H9 (cell line): ENCODE results near the gene KCNV2. TPM values are rescaled to one million over a fixed set of nuclear protein-coding genes. Genes with fewer than 3 reads are reported as not detected.

Experiments used
- DNase-seq: peaks from one replicate; pipeline ENCODE4 v3.0.0-alpha.2; 2017
- H2AFZ ChIP-seq: one replicate; pipeline ENCODE4 v1.6.1; 2013; ENCODE audit warnings: mild to moderate bottlenecking, low read length, control low read depth, moderate library complexity
- H2AK5ac ChIP-seq: 2 replicates; pipeline ENCODE4 v1.6.1; 2013; ENCODE audit warnings: low read length, control low read depth, mixed read lengths; ENCODE audit not compliant: insufficient read length
- H2BK120ac ChIP-seq: one replicate; pipeline ENCODE4 v1.6.1; 2013; ENCODE audit warnings: low read depth, mild to moderate bottlenecking, low read length, control low read depth, inconsistent platforms; ENCODE audit not compliant: poor library complexity, severe bottlenecking
- H2BK12ac ChIP-seq: 2 replicates; pipeline ENCODE4 v1.6.1; 2013; ENCODE audit warnings: low read length, control low read depth, mixed read lengths, low read depth; ENCODE audit not compliant: insufficient read length
- H2BK15ac ChIP-seq: 2 replicates; pipeline ENCODE4 v1.6.1; 2013; ENCODE audit warnings: low read depth, low read length, control low read depth
- H2BK20ac ChIP-seq: one replicate; pipeline ENCODE4 v1.6.1; 2013; ENCODE audit warnings: low read depth, mild to moderate bottlenecking, low read length, control low read depth, inconsistent platforms; ENCODE audit not compliant: poor library complexity, severe bottlenecking
- H2BK5ac ChIP-seq: 2 replicates; pipeline ENCODE4 v1.6.1; 2013; ENCODE audit warnings: low read length, control low read depth, mixed read lengths; ENCODE audit not compliant: insufficient read length
- H3K14ac ChIP-seq: 2 replicates; pipeline ENCODE4 v1.6.1; 2013; ENCODE audit warnings: low read length, control low read depth; ENCODE audit not compliant: insufficient read depth
- H3K18ac ChIP-seq: 2 replicates; pipeline ENCODE4 v1.6.1; 2013; ENCODE audit warnings: low read depth, mild to moderate bottlenecking, mixed read lengths, low read length, control low read depth; ENCODE audit not compliant: insufficient read length
- H3K23ac ChIP-seq: 2 replicates; pipeline ENCODE4 v1.6.1; 2013; ENCODE audit warnings: low read length, control low read depth, mixed read lengths, low read depth; ENCODE audit not compliant: insufficient read length
- H3K23me2 ChIP-seq: 2 replicates; pipeline ENCODE4 v1.6.1; 2013; ENCODE audit warnings: low read depth, mild to moderate bottlenecking, mixed read lengths, low read length, control low read depth; ENCODE audit not compliant: insufficient read length, poor library complexity, severe bottlenecking
- H3K27ac ChIP-seq: 2 replicates; pipeline ENCODE4 v1.5.1; 2013; ENCODE audit warnings: low read length, control low read depth, mixed read lengths, low read depth; ENCODE audit not compliant: insufficient read length
- H3K27me3 ChIP-seq: 2 replicates; pipeline ENCODE4 v1.6.1; 2013; ENCODE audit warnings: low read length, control low read depth, inconsistent platforms; ENCODE audit not compliant: insufficient read depth
- H3K4ac ChIP-seq: 2 replicates; pipeline ENCODE4 v1.6.1; 2013; ENCODE audit warnings: low read depth, mild to moderate bottlenecking, control low read depth, inconsistent platforms, low read length, moderate library complexity
- H3K4me1 ChIP-seq: 2 replicates; pipeline ENCODE4 v1.6.1; 2013; ENCODE audit warnings: low read length, control low read depth, inconsistent platforms; ENCODE audit not compliant: insufficient read depth
- H3K4me2 ChIP-seq: 2 replicates; pipeline ENCODE4 v1.6.1; 2013; ENCODE audit warnings: low read length, control low read depth, mixed read lengths; ENCODE audit not compliant: insufficient read length, insufficient read depth
- H3K56ac ChIP-seq: 2 replicates; pipeline ENCODE4 v1.6.1; 2013; ENCODE audit warnings: low read depth, mild to moderate bottlenecking, mixed read lengths, low read length, control low read depth; ENCODE audit not compliant: insufficient read length
- H3K79me1 ChIP-seq: 2 replicates; pipeline ENCODE4 v1.6.1; 2013; ENCODE audit warnings: low read depth, mild to moderate bottlenecking, moderate library complexity, low read length, control low read depth, inconsistent platforms; ENCODE audit not compliant: insufficient read depth, poor library complexity, severe bottlenecking
- H3K79me2 ChIP-seq: 2 replicates; pipeline ENCODE4 v1.6.1; 2013; ENCODE audit warnings: low read length, control low read depth, inconsistent platforms; ENCODE audit not compliant: insufficient read depth
- H3K9ac ChIP-seq: 2 replicates; pipeline ENCODE4 v1.6.1; 2013; ENCODE audit warnings: low read length, control low read depth, mixed read lengths; ENCODE audit not compliant: insufficient read length; ENCODE audit errors: extremely low read depth
- H3K9me3 ChIP-seq: one replicate; pipeline ENCODE4 v1.6.1; 2013; ENCODE audit warnings: low read depth, low read length, inconsistent platforms; ENCODE audit not compliant: control insufficient read depth
- H3T11ph ChIP-seq: one replicate; pipeline ENCODE4 v1.6.1; 2013; ENCODE audit warnings: mild to moderate bottlenecking, low read length, control low read depth, inconsistent platforms
- H4K20me1 ChIP-seq: one replicate; pipeline ENCODE4 v1.6.1; 2013; ENCODE audit not compliant: control insufficient read depth, insufficient read length, insufficient read depth
- H4K5ac ChIP-seq: 2 replicates; pipeline ENCODE4 v1.6.1; 2013; ENCODE audit warnings: low read depth, mild to moderate bottlenecking, mixed read lengths, low read length, control low read depth; ENCODE audit not compliant: insufficient read length
- H4K8ac ChIP-seq: replicated peaks from 2 replicates; pipeline ENCODE4 v1.6.1; 2013; ENCODE audit warnings: low read length, control low read depth, mixed read lengths, low read depth; ENCODE audit not compliant: insufficient read length
- H4K91ac ChIP-seq: 2 replicates; pipeline ENCODE4 v1.6.1; 2013; ENCODE audit warnings: low read depth, mild to moderate bottlenecking, moderate library complexity, mixed read lengths, low read length, control low read depth; ENCODE audit not compliant: insufficient read length
- H3K27ac Mint-ChIP-seq, 3 experiments: 2 replicates in 2 of 3; 3 replicates in 1 of 3; pipeline ENCODE4 v1.8.0; 2020 to 2021; ENCODE audit warnings: mixed read lengths in 3 of 3, mild to moderate bottlenecking in 1 of 3, moderate library complexity in 1 of 3
- H3K27me3 Mint-ChIP-seq: 2 replicates; pipeline ENCODE4 v1.8.0; 2021; ENCODE audit warnings: low read depth, mild to moderate bottlenecking, moderate library complexity, mixed read lengths
- H3K36me3 Mint-ChIP-seq, 3 experiments: 2 replicates in 2 of 3; 3 replicates in 1 of 3; pipeline ENCODE4 v1.8.0; 2020 to 2021; ENCODE audit warnings: low read depth in 3 of 3, mixed read lengths in 3 of 3; ENCODE audit not compliant: insufficient read depth in 1 of 3
- H3K4me1 Mint-ChIP-seq, 2 experiments: 2 replicates each; pipeline ENCODE4 v1.8.0; 2020; ENCODE audit warnings: mixed read lengths in 2 of 2
- H3K4me3 Mint-ChIP-seq, 2 experiments: 2 replicates in 1 of 2; 3 replicates in 1 of 2; pipeline ENCODE4 v1.8.0; 2020 to 2021; ENCODE audit warnings: mild to moderate bottlenecking in 2 of 2, mixed read lengths in 2 of 2, moderate library complexity in 1 of 2
- H3K9me3 Mint-ChIP-seq, 2 experiments: 2 replicates in 1 of 2; 3 replicates in 1 of 2; pipeline ENCODE4 v1.8.0; 2020; ENCODE audit warnings: mild to moderate bottlenecking in 2 of 2, mixed read lengths in 2 of 2, moderate library complexity in 1 of 2
- WGBS: extraction: QIAGEN DNeasy Blood & Tissue Kit; methylation state at CpG from one replicate; pipeline ENCODE4 v1.1.7; 2013; ENCODE audit warnings: missing lambda C conversion rate, low lambda C conversion rate, mixed read lengths; ENCODE audit not compliant: insufficient read length; ENCODE audit errors: extremely low coverage; 5-methylcytosine and 5-hydroxymethylcytosine counted together
- total RNA-seq: library from RNA; stranded (reverse); gene quantifications from 2 replicates; pipeline ENCODE4 v1.2.1, GENCODE V29; 2021
- TF ChIP-seq, protein P1 (sequence below): fragments of 200-600 bp; sonication (generic); conservative IDR thresholded peaks from 3 replicates; pipeline ENCODE4 v1.8.0; 2021; ENCODE audit warnings: antibody characterized with exemption, mild to moderate bottlenecking

KCNV2 gene
- total RNA-seq, 1 experiment from 2014 or later, result not detected

DNA sequence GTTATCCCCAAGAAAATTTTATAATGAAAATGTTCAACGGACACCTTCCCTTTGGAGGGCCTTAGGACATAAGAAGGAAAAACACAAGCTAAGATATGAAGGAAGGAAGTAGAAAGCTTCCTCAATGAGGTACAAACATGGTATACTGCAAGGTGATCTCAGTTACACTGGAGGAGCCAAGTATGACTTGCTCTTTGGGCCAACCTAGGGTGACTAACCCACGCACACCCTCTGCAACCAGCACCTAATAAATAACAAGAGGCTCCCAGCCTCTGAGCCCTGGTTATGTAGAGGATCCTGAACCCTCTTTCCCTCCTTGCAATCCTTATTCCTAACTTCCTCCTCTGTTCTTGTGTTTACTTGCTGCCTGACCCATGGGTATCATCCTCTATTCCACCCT lies 38.3 kb upstream of the KCNV2 start:
- Histone ChIP-seq H3K56ac (no peak overlapping the region), H2BK15ac (no peak overlapping the region), H3K79me1 (no peaks in the 10 kb centered on the region), H3K9me3 (no peaks in the 10 kb centered on the region), H3K4me1 (peaks cover 4% of the 10 kb centered on the region; the same call in 1 of the 2 replicates), H2BK12ac (no peak overlapping the region), H3K4me2 (no peak overlapping the region), H3T11ph (no peak overlapping the region), H3K27ac (no peak overlapping the region), H3K18ac (no peak overlapping the region), H4K91ac (no peak overlapping the region), H3K23ac (no peak overlapping the region), H2BK120ac (no peak overlapping the region), H2AK5ac (no peak overlapping the region), H4K20me1 (no peaks in the 10 kb centered on the region), H2AFZ (no peak overlapping the region), H3K79me2 (no peaks in the 10 kb centered on the region), H3K23me2 (no peaks in the 10 kb centered on the region), H4K5ac (no peak overlapping the region), H3K4ac (no peak overlapping the region), H4K8ac (no peak overlapping the region), H2BK20ac (no peak overlapping the region), H2BK5ac (no peak overlapping the region), H3K9ac (no peak overlapping the region), H3K14ac (no peak overlapping the region), H3K27me3 (no peaks in the 10 kb centered on the region)
- no peak overlapping the region for H3K4me3 Mint-ChIP-seq
- no CpG with 5 or more reads among the region's 2 CpGs for WGBS
- no peak overlapping the region for H3K27ac Mint-ChIP-seq
- TF ChIP-seq, protein P1, sequence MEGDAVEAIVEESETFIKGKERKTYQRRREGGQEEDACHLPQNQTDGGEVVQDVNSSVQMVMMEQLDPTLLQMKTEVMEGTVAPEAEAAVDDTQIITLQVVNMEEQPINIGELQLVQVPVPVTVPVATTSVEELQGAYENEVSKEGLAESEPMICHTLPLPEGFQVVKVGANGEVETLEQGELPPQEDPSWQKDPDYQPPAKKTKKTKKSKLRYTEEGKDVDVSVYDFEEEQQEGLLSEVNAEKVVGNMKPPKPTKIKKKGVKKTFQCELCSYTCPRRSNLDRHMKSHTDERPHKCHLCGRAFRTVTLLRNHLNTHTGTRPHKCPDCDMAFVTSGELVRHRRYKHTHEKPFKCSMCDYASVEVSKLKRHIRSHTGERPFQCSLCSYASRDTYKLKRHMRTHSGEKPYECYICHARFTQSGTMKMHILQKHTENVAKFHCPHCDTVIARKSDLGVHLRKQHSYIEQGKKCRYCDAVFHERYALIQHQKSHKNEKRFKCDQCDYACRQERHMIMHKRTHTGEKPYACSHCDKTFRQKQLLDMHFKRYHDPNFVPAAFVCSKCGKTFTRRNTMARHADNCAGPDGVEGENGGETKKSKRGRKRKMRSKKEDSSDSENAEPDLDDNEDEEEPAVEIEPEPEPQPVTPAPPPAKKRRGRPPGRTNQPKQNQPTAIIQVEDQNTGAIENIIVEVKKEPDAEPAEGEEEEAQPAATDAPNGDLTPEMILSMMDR, result no peak
- H3K27me3 Mint-ChIP-seq, result no peaks in the 10 kb centered on the region; the same call in 1 of the 2 replicates
- H3K9me3 Mint-ChIP-seq, result no peaks in the 10 kb centered on the region
- no peaks in the 10 kb centered on the region for H3K36me3 Mint-ChIP-seq
- peaks cover 8 to 12% of the 10 kb centered on the region in 2 experiments for H3K4me1 Mint-ChIP-seq
- no peak for DNase-seq
